Calu3 (cell line): Measurements from ENCODE around the gene FOXP1. TPM values are rescaled to one million over a fixed set of nuclear protein-coding genes. Genes with fewer than 3 reads are reported as not detected.

Experiments
- BruUV-seq: library from RNA; stranded (reverse); fragments of 400-500 nt; replicated peaks from 2 replicates; lab custom pipeline; 2021; lab: Mats Ljungman, UMichigan
- CTCF ChIA-PET: fragments of 300-600 bp; sonication (Branson Sonifier 250); formaldehyde crosslinking; loops from one replicate; lab custom pipeline; 2022; ENCODE audit warnings: antibody characterized with exemption; lab: Charles Lee
- DNase-seq: peaks from one replicate; pipeline ENCODE4 v3.0.0; 2022
- H3K27ac Mint-ChIP-seq: one replicate; pipeline ENCODE4 v1.8.0; 2022; ENCODE audit warnings: mixed read lengths; ENCODE audit not compliant: unreplicated experiment
- H3K27me3 Mint-ChIP-seq: one replicate; pipeline ENCODE4 v1.8.0; 2022; ENCODE audit warnings: mixed read lengths; ENCODE audit not compliant: unreplicated experiment
- H3K36me3 Mint-ChIP-seq: one replicate; pipeline ENCODE4 v1.8.0; 2022; ENCODE audit warnings: mild to moderate bottlenecking, moderate library complexity, mixed read lengths; ENCODE audit not compliant: insufficient read depth, unreplicated experiment
- H3K4me1 Mint-ChIP-seq: one replicate; pipeline ENCODE4 v1.8.0; 2022; ENCODE audit warnings: mild to moderate bottlenecking, low read depth, mixed read lengths; ENCODE audit not compliant: unreplicated experiment
- H3K4me3 Mint-ChIP-seq: one replicate; pipeline ENCODE4 v1.8.0; 2022; ENCODE audit warnings: mild to moderate bottlenecking, low read depth, moderate library complexity, mixed read lengths; ENCODE audit not compliant: unreplicated experiment
- H3K9me3 Mint-ChIP-seq: one replicate; pipeline ENCODE4 v1.8.0; 2022; ENCODE audit warnings: low read depth, mixed read lengths; ENCODE audit not compliant: unreplicated experiment
- CTCF ChIP-seq: fragments of 200-600 bp; IDR thresholded peaks from one replicate; pipeline ENCODE4 v1.8.0; 2022; ENCODE audit warnings: antibody characterized with exemption; ENCODE audit not compliant: unreplicated experiment
- intact Hi-C: fragments of 100-400 bp; cut with micrococcal nuclease; formaldehyde crosslinking; loops from one replicate; pipeline ENCODE4 v1.10.0; 2022; ENCODE audit not compliant: unreplicated experiment
- total RNA-seq: library from RNA; stranded (reverse); gene quantifications from 2 replicates; pipeline ENCODE4 v1.2.3, GENCODE V29; 2022

Gene FOXP1
- total RNA-seq, 1 experiment from 2014 or later = 82.8 TPM

GRCh38 chr3:71183549-71183948 is 400.0 kb downstream of the FOXP1 start:
- CTCF ChIA-PET = no interaction called here
- Mint-ChIP-seq H3K27me3 (no peaks in the 10 kb centered on the region), H3K4me1 (no peaks in the 10 kb centered on the region), H3K4me3 (no peak overlapping the region), H3K9me3 (no peaks in the 10 kb centered on the region), H3K36me3 (no peaks in the 10 kb centered on the region), H3K27ac (no peak overlapping the region)
- intact Hi-C loops = no loop called here
- no TSS peak for BruUV-seq
- no peak for TF ChIP-seq CTCF
- no peak for DNase-seq

- BruUV-seq = no TSS peak
- H3K27me3 Mint-ChIP-seq = no peaks in the 10 kb centered on the region
- no peaks in the 10 kb centered on the region for H3K9me3 Mint-ChIP-seq
- no peak for DNase-seq
- no peak overlapping the region for H3K27ac Mint-ChIP-seq
- intact Hi-C loops = no loop called here
- no peak overlapping the region for H3K4me3 Mint-ChIP-seq
- H3K36me3 Mint-ChIP-seq = no peaks in the 10 kb centered on the region
- no peak for TF ChIP-seq CTCF
- CTCF ChIA-PET = no interaction called here
- no peaks in the 10 kb centered on the region for H3K4me1 Mint-ChIP-seq
These were observed 403.0 kb downstream of the FOXP1 start for GRCh38 chr3:71180524-71180923.

GRCh38 chr3:71177375-71177774 is 406.2 kb downstream of the FOXP1 start:
- CTCF ChIA-PET = interaction anchor here (0.5 to 0.6 kb wide), 2 partner anchors 56 to 1105 kb away, joined by 3 to 11 read pairs; no protein-coding TSS in a partner anchor
- no peak for DNase-seq
- H3K27ac Mint-ChIP-seq = no peak overlapping the region

GRCh38 chr3:71176366-71176765 is 407.2 kb downstream of the FOXP1 start:
- no peaks in the 10 kb centered on the region for H3K9me3 Mint-ChIP-seq
- intact Hi-C loops = no loop called here
- BruUV-seq = no TSS peak
- H3K4me1 Mint-ChIP-seq = no peaks in the 10 kb centered on the region
- no peak overlapping the region for H3K4me3 Mint-ChIP-seq
- H3K27ac Mint-ChIP-seq = no peak overlapping the region
- H3K36me3 Mint-ChIP-seq = no peaks in the 10 kb centered on the region
- no peaks in the 10 kb centered on the region for H3K27me3 Mint-ChIP-seq
- no peak for DNase-seq
- no peak for TF ChIP-seq CTCF
- CTCF ChIA-PET = no interaction called here

More at GRCh38 chr3:71177375-71177774, 406.2 kb downstream of the FOXP1 start:
- H3K4me1 Mint-ChIP-seq = no peaks in the 10 kb centered on the region
- H3K4me3 Mint-ChIP-seq = no peak overlapping the region
- no peaks in the 10 kb centered on the region for H3K27me3 Mint-ChIP-seq
- H3K36me3 Mint-ChIP-seq = no peaks in the 10 kb centered on the region
- no peak for TF ChIP-seq CTCF
- no TSS peak for BruUV-seq
- intact Hi-C loops = no loop called here
- no peaks in the 10 kb centered on the region for H3K9me3 Mint-ChIP-seq
